Natural killer cell (primary cell): Measurements from ENCODE around the gene ERICH6B. TPM values are rescaled to one million over a fixed set of nuclear protein-coding genes. Genes with fewer than 3 reads are reported as not detected.
A peak's percentile ranks its signal among the peaks of the same experiment; 100 is the strongest.

Experiments
- ATAC-seq, 3 donors: fragments of 150-1000 bp in 2 of 3; fragments of 200-7000 bp in 1 of 3; cut with Tn5 transposase; 1 replicate in 1 of 3; 2 replicates in 2 of 3; pipeline ENCODE4 v1.10.0; 2021; ENCODE audit warnings: mild to moderate bottlenecking in 2 of 3, moderate library complexity in 2 of 3
- DNase-seq, 2 donors: peaks; one replicate each; pipeline versions ENCODE4 v3.0.0 to v3.0.0-alpha.2; 2013 to 2021; ENCODE audit warnings: mixed read lengths in 1 of 2
- H3K27ac ChIP-seq: one replicate; pipeline ENCODE4 v1.5.1; 2013; ENCODE audit warnings: mild to moderate bottlenecking, low read length
- H3K27me3 ChIP-seq: one replicate; pipeline ENCODE4 v1.6.1; 2013; ENCODE audit warnings: low read length; ENCODE audit not compliant: control insufficient read depth, insufficient read depth
- H3K36me3 ChIP-seq: one replicate; pipeline ENCODE4 v1.6.1; 2013; ENCODE audit warnings: low read length; ENCODE audit not compliant: control insufficient read depth, insufficient read depth
- H3K4me1 ChIP-seq: one replicate; pipeline ENCODE4 v1.6.1; 2013; ENCODE audit warnings: low read length; ENCODE audit not compliant: control insufficient read depth, insufficient read depth
- H3K4me3 ChIP-seq: one replicate; pipeline ENCODE4 v1.5.1; 2013; ENCODE audit warnings: low read length
- H3K9me3 ChIP-seq: one replicate; pipeline ENCODE4 v1.6.1; 2013; ENCODE audit warnings: low read length; ENCODE audit not compliant: control insufficient read depth, insufficient read depth
- H3K27ac Mint-ChIP-seq, 2 donors: one replicate each; pipeline ENCODE4 v1.8.0; 2022; ENCODE audit warnings: mild to moderate bottlenecking in 2 of 2, mixed read lengths in 2 of 2, moderate library complexity in 1 of 2
- H3K27me3 Mint-ChIP-seq, 2 donors: one replicate each; pipeline ENCODE4 v1.8.0; 2022; ENCODE audit warnings: low read depth in 2 of 2, mixed read lengths in 2 of 2
- H3K36me3 Mint-ChIP-seq: one replicate; pipeline ENCODE4 v1.8.0; 2022; ENCODE audit warnings: mixed read lengths
- H3K4me1 Mint-ChIP-seq, 2 donors: one replicate each; pipeline ENCODE4 v1.8.0; 2022; ENCODE audit warnings: mixed read lengths in 2 of 2
- H3K4me3 Mint-ChIP-seq: one replicate; pipeline ENCODE4 v1.8.0; 2022; ENCODE audit warnings: mild to moderate bottlenecking, moderate library complexity, mixed read lengths
- H3K9me3 Mint-ChIP-seq, 2 donors: one replicate each; pipeline ENCODE4 v1.8.0; 2022; ENCODE audit warnings: mixed read lengths in 2 of 2
- CTCF ChIP-seq: fragments of 200-600 bp; IDR thresholded peaks from one replicate; pipeline ENCODE4 v1.8.0; 2022; ENCODE audit warnings: antibody characterized with exemption
- whole genome bisulfite sequencing: methylation state at CpG from one replicate; pipeline ENCODE4 v1.1.7; 2013; ENCODE audit warnings: missing lambda C conversion rate; ENCODE audit not compliant: insufficient coverage; 5-methylcytosine and 5-hydroxymethylcytosine counted together
- intact Hi-C: fragments of 100-400 bp; cut with micrococcal nuclease; formaldehyde crosslinking; loops from one replicate; pipeline ENCODE4 v1.14.2; 2022
- total RNA-seq, 4 donors: library from RNA; stranded (reverse); fragments of 120-200 nt in 1 of 4; gene quantifications; one replicate each; pipeline versions ENCODE4 v1.2.3 to v1.2.4, GENCODE V29; 2013 to 2022

ERICH6B gene
- total RNA-seq, 3 donors from 2014 or later (not counting 1 experiment from before 2014, with no cell fraction given): not detected

DNA sequence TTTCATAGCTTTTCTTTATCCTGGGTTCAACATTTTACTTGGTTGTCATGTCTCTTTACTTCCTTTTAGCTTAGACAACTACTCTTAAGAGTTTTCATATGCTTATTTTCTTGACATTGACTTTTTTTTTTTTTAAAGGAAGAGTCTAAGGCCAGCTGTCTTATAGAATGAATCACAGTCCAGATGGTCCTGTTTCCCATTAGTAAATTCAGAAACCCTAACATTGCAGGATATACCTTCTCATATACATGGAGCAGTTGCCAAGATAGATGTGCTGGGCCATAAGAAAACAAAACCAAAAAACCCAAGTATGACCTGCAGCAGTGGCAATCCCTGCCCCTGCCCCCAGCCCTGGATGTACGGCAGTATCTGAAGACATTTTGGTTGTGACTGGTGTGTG lies 78.0 kb downstream of the ERICH6B start:
- Mint-ChIP-seq H3K9me3 (no peaks in the 10 kb centered on the region), H3K4me1 (no peaks in the 10 kb centered on the region), H3K4me3 (no peak overlapping the region), H3K36me3 (peaks cover 10% of the 10 kb centered on the region), H3K27me3 (no peaks in the 10 kb centered on the region), H3K27ac (peak overlapping the region; percentile 22 to 38)
- ATAC-seq (no peak), DNase-seq (no peak)
- no peaks in the 10 kb centered on the region for H3K4me1 ChIP-seq
- 100% methylated on average over 1 of the region's 1 CpG for WGBS
- H3K4me3 ChIP-seq: no peak overlapping the region
- H3K9me3 ChIP-seq: no peaks in the 10 kb centered on the region
- peaks cover 37% of the 10 kb centered on the region for H3K36me3 ChIP-seq
- intact Hi-C loops: no loop called here
- no peak for TF ChIP-seq CTCF
- H3K27me3 ChIP-seq: no peaks in the 10 kb centered on the region
- H3K27ac ChIP-seq: no peak overlapping the region

DNA sequence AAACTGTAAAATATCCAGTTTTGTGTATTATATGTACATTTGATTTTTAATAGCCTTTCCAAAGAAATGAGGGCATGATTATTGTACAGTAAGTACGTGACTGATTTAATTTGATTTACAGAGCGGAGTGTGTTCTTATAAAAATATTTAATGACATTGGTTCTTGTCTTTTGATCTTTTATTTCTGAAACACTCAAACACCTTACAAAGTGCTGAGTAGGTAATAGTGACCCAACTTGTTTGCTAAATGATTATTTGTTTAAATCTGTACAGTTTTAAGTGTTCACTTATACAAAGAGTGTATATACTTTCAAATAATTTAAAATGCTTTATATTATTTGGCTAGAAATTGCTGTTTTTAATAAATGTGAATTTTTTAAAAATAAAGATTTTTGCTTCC lies 79.3 kb downstream of the ERICH6B start:
- DNase-seq: no peak
- 100% methylated on average over 1 of the region's 2 CpGs for WGBS
- Mint-ChIP-seq H3K27ac (peak overlapping the region in 1 of 2 donors; percentile 22), H3K4me1 (no peaks in the 10 kb centered on the region), H3K4me3 (no peak overlapping the region), H3K9me3 (no peaks in the 10 kb centered on the region), H3K36me3 (peaks cover 10% of the 10 kb centered on the region), H3K27me3 (no peaks in the 10 kb centered on the region)
- TF ChIP-seq CTCF: no peak
- intact Hi-C loops: no loop called here
- Histone ChIP-seq H3K27ac (no peak overlapping the region), H3K27me3 (no peaks in the 10 kb centered on the region), H3K36me3 (peaks cover 45% of the 10 kb centered on the region), H3K9me3 (no peaks in the 10 kb centered on the region), H3K4me1 (no peaks in the 10 kb centered on the region), H3K4me3 (no peak overlapping the region)
- ATAC-seq: no peak

DNA sequence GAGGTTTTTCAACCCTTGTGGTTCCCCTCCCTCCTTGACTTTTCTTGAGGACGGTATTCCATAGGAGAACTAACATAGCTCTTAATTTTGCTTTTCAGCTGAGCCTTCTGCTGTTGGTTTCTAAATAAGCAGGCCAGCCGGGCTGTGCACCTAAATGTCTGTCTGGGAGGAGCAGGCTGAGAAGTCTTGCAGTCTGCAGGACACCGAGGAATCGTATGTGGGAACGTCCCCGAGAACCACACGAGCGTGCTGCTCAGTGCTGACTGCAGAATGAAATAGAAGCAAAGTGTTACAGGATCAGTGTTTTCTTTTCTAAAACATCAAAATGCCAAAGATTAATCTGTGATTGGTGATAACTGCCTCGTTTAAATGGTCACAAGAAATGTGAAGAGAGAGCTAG lies 80.9 kb downstream of the ERICH6B start:
- intact Hi-C loops: no loop called here
- Mint-ChIP-seq H3K9me3 (no peaks in the 10 kb centered on the region), H3K36me3 (peaks cover 20% of the 10 kb centered on the region), H3K4me3 (no peak overlapping the region), H3K27ac (peak overlapping the region in 1 of 2 donors; percentile 43), H3K27me3 (no peaks in the 10 kb centered on the region), H3K4me1 (no peaks in the 10 kb centered on the region)
- H3K27ac ChIP-seq: no peak overlapping the region
- TF ChIP-seq CTCF: no peak
- ATAC-seq: no peak
- no peaks in the 10 kb centered on the region for H3K4me1 ChIP-seq
- DNase-seq: no peak
- no peaks in the 10 kb centered on the region for H3K9me3 ChIP-seq
- peaks cover 60% of the 10 kb centered on the region for H3K36me3 ChIP-seq
- no peak overlapping the region for H3K4me3 ChIP-seq
- WGBS: 96% methylated on average over 9 of the region's 9 CpGs
- no peaks in the 10 kb centered on the region for H3K27me3 ChIP-seq

DNA sequence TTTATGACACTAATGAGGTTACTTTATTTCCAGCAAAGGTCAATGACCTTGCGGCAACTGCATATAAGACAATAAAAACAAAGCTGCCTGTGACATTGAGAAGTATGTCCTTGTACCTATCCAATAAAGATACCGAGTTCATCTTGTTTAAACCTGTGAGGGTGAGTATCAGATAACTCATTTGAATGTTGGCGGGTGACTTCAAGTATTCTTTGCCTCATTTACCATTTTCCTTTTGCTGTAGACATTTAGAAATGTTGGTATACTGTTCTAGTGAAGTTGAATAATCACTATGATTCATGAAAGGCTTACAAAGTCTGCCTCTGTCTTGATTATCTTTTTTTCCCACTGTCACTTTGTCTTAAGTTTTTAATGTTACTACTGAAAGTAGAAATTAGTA lies 85.8 kb downstream of the ERICH6B start:
- Mint-ChIP-seq H3K27ac (peak overlapping the region in 1 of 2 donors; percentile 22), H3K27me3 (no peaks in the 10 kb centered on the region), H3K9me3 (no peaks in the 10 kb centered on the region), H3K36me3 (peaks cover 39% of the 10 kb centered on the region), H3K4me1 (peaks cover 5 to 11% of the 10 kb centered on the region in 2 donors), H3K4me3 (no peak overlapping the region)
- WGBS: 100% methylated on average over 1 of the region's 3 CpGs
- ATAC-seq: no peak
- H3K27me3 ChIP-seq: no peaks in the 10 kb centered on the region
- no peak overlapping the region for H3K4me3 ChIP-seq
- no peak for DNase-seq
- H3K27ac ChIP-seq: no peak overlapping the region
- H3K36me3 ChIP-seq: peaks cover 81% of the 10 kb centered on the region
- no peaks in the 10 kb centered on the region for H3K9me3 ChIP-seq
- no peak for TF ChIP-seq CTCF
- intact Hi-C loops: no loop called here
- H3K4me1 ChIP-seq: no peaks in the 10 kb centered on the region
